ENCODE results near the gene GABRA5.

DNA sequence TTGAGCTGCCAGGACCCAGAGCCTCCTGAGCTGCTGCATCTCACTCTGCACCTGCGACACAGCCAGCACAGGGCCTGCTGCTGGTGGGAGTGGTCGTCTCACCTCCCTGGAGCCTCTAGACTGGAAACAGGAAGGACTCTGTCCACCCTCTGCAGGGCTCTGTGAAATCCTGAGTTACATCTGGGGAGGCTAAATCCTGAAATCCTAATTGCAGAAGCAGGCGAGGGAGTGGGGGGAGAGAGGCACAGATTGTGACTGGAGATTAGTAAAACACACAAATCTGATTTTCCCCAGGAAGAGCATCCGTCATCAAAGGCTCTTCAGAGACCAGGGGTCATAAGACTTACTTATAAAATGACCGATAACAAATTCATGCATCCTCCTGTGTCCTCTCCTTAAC, 72.5 kb downstream of the GABRA5 start:
- no peak for TF ChIP-seq HDGF (IDR thresholded peaks at IDR 0.05)
- no peak for TF ChIP-seq ZNF274 (IDR thresholded peaks at IDR 0.05; ENCODE audit: insufficient read depth, insufficient read length)

Measured in GM12878 (cell line).